Measurements from ENCODE around the gene NPFF.

Gene NPFF

DNA sequence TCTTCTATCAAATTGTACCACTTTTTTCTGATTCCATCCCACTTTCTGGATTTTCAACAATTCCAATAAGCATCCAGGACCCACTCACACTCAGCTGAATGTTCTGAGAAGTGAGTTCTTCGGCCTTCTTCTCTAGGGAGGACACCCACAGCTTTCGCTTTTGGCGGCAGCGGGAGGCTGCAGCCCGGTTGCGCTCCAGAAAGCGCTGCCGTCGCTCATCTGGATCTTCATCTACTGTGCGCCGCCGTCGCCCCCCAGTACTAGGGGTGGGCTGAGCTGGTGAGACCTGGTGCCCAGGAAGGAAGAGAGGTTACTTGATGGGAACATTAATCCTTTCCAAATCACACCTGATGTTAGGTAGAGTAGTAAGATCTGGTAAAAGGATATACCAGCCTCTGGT lies 17.2 kb upstream of the NPFF start:
- Mint-ChIP-seq H3K36me3 (peaks cover 7% of the 10 kb centered on the region), H3K4me3 (no peak overlapping the region)

DNA sequence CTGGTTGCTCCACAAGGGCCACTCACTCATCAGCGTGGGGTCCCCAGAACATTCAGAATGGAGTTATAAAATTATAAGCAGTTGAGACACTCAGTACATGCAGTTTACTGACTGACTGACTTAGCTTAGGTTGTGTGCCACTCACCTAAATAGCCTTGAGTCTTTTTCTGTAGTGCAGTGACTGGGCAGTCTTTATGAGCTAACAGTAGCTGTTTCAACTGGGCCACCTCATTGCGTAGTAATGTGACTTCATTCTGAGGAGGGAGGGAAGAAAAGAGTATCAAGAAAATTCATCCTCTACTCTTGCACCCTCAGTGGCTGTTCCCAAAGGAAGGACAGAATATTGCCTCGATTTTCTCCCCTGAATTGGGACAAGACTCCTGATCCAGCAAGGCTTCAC lies 15.8 kb upstream of the NPFF start:
- Mint-ChIP-seq H3K27me3 (no peaks in the 10 kb centered on the region), H3K4me3 (no peak overlapping the region), H3K9me3 (no peaks in the 10 kb centered on the region), H3K4me1 (no peaks in the 10 kb centered on the region), H3K27ac (no peak overlapping the region), H3K36me3 (peaks cover 7% of the 10 kb centered on the region)

More for the DNA sequence above, 17.2 kb upstream of the NPFF start:
- Mint-ChIP-seq H3K9me3 (no peaks in the 10 kb centered on the region), H3K4me1 (no peaks in the 10 kb centered on the region), H3K27me3 (no peaks in the 10 kb centered on the region), H3K27ac (no peak overlapping the region)

DNA sequence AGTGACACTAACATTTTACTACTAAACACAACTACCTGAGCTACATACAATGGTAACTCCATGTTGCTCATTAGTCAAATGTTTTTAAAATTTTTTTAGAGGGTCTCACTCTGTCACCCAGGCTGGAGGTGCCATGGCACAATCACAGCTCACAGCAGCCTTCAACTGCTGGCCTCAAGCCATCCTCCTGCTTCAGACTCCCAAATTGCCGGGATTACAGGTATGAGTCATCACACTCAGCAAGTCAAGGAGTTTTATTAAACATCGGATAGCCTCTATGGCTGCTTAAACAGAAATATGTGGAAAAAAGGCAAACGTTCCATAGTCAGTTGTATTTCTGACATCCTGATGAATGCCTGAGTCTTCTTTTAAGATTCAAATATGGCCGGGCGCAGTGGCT lies 11.1 kb upstream of the NPFF start:
- Mint-ChIP-seq H3K9me3 (no peaks in the 10 kb centered on the region), H3K4me1 (no peaks in the 10 kb centered on the region), H3K4me3 (no peak overlapping the region), H3K27ac (no peak overlapping the region), H3K36me3 (peaks cover 7% of the 10 kb centered on the region), H3K27me3 (no peaks in the 10 kb centered on the region)

DNA sequence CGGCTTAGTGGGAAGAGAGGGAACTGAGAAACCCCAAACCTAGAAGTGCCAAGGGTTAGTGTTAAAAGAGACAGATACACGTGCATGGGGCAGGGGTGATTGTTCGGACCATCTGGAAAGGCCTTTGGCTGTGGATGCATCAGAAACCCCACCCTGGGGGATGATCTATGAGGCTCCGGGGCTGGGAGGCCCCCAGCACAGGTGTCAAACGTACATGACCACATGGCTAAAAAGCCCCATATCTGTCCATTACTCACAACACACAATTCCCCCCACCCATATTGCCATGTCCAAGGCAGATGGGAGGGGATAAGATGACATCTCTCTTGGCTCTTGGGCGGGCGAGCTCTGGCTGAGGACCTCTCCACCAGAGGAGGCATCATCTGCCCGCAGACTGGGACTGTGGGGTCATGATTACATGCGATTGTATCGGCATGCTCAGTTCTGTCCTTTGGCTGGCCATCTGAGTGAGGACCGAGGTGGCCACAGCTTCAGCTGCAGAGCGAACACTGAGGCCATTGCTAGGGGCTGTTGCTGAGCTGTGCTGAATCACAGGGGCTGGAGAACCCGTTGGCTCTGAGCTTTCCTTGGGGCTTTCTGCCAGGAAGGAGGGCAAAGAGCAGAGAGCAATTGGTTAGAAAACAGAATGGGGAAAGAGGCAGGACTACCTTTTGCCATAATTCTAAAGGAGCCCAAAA lies 9.6 kb upstream of the NPFF start:
- H3K9me3 Mint-ChIP-seq, result no peaks in the 10 kb centered on the region
- H3K4me3 Mint-ChIP-seq, result no peak overlapping the region
- H3K27ac Mint-ChIP-seq, result peak overlapping the region; percentile 70
- peaks cover 8% of the 10 kb centered on the region for H3K36me3 Mint-ChIP-seq
- H3K4me1 Mint-ChIP-seq, result no peaks in the 10 kb centered on the region
- no peaks in the 10 kb centered on the region for H3K27me3 Mint-ChIP-seq

DNA sequence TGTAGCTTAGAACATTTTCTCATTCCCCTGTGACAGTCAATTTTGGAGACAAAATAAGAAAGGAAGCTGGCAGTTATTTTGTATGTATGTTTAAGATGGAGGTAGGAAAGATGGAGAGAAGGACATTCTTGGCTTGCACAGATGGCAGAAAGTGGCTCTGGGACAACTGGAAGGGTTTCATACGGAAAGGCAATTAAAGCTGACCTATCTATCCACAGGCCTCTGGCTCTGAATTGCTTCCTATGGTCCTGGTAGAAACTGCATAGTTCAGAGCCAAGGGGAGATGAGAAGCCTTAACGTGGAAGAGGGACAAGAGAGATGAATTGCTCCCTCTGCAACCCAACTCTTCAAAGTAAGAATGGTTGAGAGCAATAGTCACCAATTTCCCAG lies 8.0 kb upstream of the NPFF start:
- Mint-ChIP-seq H3K4me3 (no peak overlapping the region), H3K27ac (peak overlapping the region; percentile 55), H3K36me3 (peaks cover 6% of the 10 kb centered on the region), H3K27me3 (no peaks in the 10 kb centered on the region), H3K9me3 (no peaks in the 10 kb centered on the region), H3K4me1 (no peaks in the 10 kb centered on the region)

DNA sequence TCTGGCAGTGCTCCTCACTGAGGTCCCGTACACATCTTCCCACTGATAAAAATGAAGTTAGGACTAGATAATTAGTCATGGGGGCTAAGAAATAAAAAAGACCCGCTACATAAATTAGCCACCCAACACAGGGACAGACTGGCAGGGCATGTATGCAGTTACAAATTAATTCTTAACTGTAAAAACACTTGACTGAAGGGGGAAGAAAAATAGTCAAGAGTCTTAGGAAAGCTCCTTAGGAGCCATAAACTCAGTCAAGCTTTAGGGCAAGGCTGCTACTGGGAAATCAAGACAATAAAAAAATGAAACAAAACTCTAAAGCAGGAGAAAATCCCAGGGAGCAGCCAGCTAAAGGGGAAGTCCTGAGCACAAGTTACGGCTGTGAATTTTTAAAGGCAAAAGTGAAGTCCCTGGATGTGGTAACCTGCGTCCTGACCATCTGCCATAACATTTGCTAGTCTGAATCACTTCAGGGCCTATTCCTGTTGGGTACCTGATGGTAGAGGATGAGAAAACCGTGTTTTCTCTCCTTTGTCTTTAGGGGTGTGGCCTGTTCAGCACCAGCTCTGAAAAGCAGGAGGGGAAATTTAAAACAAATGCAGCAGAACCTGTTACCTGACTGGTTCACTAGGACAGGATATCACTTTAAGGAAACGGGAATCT lies 7.5 kb upstream of the NPFF start:
- H3K27me3 Mint-ChIP-seq, result no peaks in the 10 kb centered on the region
- H3K9me3 Mint-ChIP-seq, result no peaks in the 10 kb centered on the region
- H3K4me1 Mint-ChIP-seq, result no peaks in the 10 kb centered on the region
- H3K27ac Mint-ChIP-seq, result peak overlapping the region; percentile 55
- no peak overlapping the region for H3K4me3 Mint-ChIP-seq
- H3K36me3 Mint-ChIP-seq, result peaks cover 4% of the 10 kb centered on the region

DNA sequence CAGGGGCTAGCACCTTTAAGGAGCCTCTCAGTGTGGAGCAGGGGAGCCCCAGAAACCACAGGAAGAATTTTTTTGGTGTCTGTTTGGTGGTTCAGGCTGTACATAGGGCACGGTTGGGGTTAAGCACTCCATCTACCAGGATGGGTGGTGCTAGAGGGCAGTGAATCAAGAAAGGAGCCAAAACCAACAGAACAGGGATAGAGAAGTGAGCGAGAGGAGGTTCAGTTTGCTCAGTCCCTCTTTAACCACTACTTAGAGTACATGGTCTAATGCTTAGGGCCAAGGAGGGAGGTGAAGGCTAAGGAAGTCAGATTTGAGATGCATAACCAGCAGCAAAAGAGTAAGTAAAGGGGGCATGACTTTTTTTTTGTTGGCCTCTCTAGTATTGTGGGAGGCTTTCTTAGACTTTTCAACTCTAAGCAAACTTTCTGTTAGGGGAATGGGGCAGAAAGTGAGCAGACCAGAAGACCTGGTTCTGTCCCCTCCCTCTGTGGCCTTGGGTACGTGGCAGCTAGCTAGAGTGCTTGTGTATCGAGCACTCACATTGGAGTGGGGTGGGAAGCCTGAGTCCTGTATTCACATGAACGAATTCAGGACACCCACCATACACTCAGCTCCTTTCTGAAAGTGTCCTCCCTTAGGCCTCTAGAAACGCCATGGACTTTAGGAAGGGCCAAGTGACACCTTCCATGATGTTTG lies 6.6 kb upstream of the NPFF start:
- no peaks in the 10 kb centered on the region for H3K9me3 Mint-ChIP-seq
- H3K4me1 Mint-ChIP-seq, result peaks cover 2% of the 10 kb centered on the region
- H3K27me3 Mint-ChIP-seq, result no peaks in the 10 kb centered on the region
- H3K4me3 Mint-ChIP-seq, result no peak overlapping the region
- H3K36me3 Mint-ChIP-seq, result peaks cover 4% of the 10 kb centered on the region
- peak overlapping the region; percentile 67 for H3K27ac Mint-ChIP-seq

DNA sequence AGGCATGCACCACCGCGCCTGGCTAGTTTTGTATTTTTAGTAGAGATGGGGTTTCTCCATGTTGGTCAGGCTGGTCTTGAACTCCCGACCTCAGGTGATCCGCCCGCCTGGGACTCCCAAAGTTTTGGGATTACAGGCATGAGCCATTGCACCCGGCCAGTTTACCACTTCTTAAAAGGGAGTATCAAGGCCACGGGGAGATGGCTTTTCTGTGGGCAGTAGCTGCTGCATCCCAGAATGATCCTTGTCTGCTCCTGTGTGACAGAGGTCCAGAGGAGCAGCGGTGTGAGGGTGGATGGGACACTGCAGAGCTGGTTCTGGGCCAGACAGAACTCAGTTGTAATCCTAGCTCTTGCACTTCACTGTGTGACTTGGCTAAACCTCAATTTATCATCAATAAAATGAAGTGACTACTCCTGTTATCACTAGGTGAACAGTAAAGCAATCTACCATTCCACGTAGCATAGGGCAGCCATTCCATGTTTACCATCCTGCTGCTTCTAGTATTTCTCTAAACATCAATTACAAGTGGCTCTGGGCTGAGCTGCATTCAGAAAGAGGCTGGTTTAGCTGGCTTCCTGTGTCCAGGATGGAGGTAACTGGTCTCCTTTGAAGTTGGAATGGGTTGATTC lies 3.0 kb upstream of the NPFF start:
- Mint-ChIP-seq H3K9me3 (no peaks in the 10 kb centered on the region), H3K27me3 (no peaks in the 10 kb centered on the region), H3K36me3 (peaks cover 4% of the 10 kb centered on the region), H3K4me3 (no peak overlapping the region), H3K27ac (no peak overlapping the region), H3K4me1 (peaks cover 8% of the 10 kb centered on the region)

DNA sequence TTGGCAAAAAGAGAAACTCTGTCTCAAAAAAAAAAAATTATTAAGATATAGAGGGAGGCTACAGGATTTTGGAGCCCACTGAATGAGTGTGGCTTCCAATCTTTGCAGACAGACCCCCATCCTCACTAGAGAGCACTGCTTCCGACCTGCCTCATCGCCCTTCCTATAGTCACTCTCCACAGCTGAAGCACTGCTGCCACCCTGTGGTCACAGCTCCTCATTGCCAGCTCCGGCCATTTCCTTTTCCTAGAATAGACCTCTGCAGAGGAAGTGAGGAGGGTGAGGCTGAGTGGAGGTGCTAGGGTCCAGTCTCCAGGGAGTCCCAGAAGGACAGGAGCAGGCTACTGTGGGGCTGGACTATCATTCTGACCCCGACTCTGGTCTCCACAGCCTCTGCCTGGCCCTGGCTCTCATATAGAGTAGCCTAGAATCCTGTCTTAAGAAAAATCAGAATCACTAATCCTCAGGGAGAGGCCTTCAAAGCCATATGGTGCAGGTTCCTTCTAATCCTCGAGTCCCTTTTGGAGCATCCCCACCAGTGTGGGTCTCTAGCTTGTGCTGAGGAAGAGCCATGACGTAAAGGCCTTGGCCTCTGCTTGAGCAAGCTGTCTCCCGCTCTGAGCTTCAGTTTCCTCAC lies 1.4 kb upstream of the NPFF start:
- Mint-ChIP-seq H3K36me3 (peaks cover 2% of the 10 kb centered on the region), H3K27ac (peak overlapping the region; percentile 38), H3K9me3 (no peaks in the 10 kb centered on the region), H3K27me3 (no peaks in the 10 kb centered on the region), H3K4me3 (no peak overlapping the region), H3K4me1 (peaks cover 15% of the 10 kb centered on the region)

DNA sequence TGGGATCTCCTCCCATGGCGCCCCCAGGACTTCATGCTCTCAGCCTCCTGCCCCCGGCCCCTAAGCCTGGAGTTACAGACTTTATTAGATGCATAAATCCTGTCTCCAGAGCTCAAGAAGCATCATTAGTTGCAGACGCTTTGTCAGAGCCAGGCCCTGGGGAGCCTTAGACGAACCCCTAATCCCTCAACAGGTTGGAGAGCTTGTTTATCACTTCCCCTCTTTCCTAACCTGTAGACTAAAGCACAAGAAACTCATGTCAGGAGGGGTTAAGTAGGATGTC lies 260 bp upstream of the NPFF start:
- H3K4me1 Mint-ChIP-seq, result peaks cover 19% of the 10 kb centered on the region
- H3K36me3 Mint-ChIP-seq, result peaks cover 1% of the 10 kb centered on the region
- no peaks in the 10 kb centered on the region for H3K27me3 Mint-ChIP-seq
- H3K27ac Mint-ChIP-seq, result no peak overlapping the region
- no peaks in the 10 kb centered on the region for H3K9me3 Mint-ChIP-seq
- no peak overlapping the region for H3K4me3 Mint-ChIP-seq

DNA sequence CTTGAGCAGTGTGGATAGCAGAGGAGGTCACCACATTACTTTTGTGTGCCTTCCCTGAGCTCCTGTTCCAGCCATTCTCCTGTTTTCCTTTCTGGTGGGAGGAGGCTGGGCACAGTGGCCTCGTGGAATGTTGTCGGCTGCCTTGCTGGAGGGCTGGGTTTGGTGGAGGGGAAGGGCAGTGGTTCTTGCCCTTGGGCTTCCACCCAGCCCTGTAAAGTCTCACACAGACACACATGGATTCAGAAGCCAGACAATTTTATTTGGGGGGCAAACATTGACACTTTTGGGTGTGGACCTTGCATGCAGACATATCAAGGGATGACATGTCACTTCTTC lies 866 bp downstream of the NPFF start:
- H3K4me1 Mint-ChIP-seq, result peaks cover 27% of the 10 kb centered on the region
- no peak overlapping the region for H3K27ac Mint-ChIP-seq
- no peaks in the 10 kb centered on the region for H3K27me3 Mint-ChIP-seq
- no peaks in the 10 kb centered on the region for H3K9me3 Mint-ChIP-seq
- no peak overlapping the region for H3K4me3 Mint-ChIP-seq
- H3K36me3 Mint-ChIP-seq, result no peaks in the 10 kb centered on the region

DNA sequence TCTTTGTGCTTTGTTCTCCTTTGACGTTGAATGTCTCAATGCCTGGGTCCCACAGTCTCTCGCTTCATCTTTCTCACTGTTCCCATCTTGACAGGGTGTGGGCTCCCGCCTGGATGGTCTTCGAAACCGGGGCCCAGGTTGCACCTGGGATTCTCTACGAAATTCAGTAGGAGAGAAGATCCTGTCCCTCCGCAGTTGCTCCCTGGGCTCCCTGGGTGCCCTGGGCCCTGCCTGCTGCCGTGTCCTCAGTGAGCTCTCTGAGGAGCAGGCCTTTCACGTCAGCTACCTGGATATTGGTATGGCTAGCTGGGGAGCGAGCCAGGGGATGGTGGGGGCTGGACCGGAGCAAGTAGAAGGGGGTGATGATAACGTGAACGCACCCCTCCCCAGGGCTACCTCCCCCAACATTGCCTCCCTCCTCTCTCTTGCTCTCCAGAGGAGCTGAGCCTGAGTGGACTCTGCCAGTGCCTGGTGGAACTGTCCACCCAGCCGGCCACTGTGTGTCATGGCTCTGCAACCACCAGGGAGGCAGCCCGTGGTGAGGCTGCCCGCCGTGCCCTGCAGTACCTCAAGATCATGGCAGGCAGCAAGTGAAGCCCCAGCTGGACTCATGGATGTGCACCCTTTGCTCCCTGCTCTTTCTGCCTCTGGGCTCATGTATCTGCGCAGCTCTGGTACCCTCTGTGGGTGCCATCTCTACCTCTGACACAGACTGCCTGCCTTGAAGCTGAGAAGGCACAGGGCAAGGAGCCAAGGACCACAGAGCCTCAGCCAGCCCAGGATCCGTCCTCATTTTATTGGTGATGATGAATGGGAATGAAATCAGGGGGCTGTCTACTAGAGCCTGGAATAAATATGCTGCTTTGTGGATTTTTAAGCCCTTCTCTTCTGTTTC lies 1.5 kb downstream of the NPFF start:
- H3K9me3 Mint-ChIP-seq, result no peaks in the 10 kb centered on the region
- no peaks in the 10 kb centered on the region for H3K27me3 Mint-ChIP-seq
- H3K27ac Mint-ChIP-seq, result no peak overlapping the region
- H3K4me1 Mint-ChIP-seq, result peaks cover 27% of the 10 kb centered on the region
- H3K36me3 Mint-ChIP-seq, result no peaks in the 10 kb centered on the region
- H3K4me3 Mint-ChIP-seq, result no peak overlapping the region

DNA sequence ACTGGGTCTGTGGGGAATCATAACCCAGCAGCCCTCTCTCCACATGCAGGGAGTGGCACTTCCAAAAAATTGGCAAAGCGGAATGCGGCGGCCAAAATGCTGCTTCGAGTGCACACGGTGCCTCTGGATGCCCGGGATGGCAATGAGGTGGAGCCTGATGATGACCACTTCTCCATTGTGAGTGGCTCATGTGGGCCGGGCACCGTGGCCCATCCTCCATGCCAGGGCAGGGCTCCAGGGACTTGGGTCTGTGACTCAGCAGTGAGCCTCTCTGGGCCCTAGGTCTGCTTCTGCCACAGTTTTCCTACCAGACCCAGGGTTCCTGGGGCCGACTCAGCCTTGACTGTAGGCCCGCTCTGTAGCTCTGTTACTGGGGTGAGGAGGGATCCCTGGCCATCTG lies 2.2 kb downstream of the NPFF start:
- H3K27ac Mint-ChIP-seq, result no peak overlapping the region
- no peaks in the 10 kb centered on the region for H3K9me3 Mint-ChIP-seq
- no peaks in the 10 kb centered on the region for H3K36me3 Mint-ChIP-seq
- peaks cover 29% of the 10 kb centered on the region for H3K4me1 Mint-ChIP-seq
- H3K4me3 Mint-ChIP-seq, result peak overlapping the region; percentile 16
- H3K27me3 Mint-ChIP-seq, result no peaks in the 10 kb centered on the region

DNA sequence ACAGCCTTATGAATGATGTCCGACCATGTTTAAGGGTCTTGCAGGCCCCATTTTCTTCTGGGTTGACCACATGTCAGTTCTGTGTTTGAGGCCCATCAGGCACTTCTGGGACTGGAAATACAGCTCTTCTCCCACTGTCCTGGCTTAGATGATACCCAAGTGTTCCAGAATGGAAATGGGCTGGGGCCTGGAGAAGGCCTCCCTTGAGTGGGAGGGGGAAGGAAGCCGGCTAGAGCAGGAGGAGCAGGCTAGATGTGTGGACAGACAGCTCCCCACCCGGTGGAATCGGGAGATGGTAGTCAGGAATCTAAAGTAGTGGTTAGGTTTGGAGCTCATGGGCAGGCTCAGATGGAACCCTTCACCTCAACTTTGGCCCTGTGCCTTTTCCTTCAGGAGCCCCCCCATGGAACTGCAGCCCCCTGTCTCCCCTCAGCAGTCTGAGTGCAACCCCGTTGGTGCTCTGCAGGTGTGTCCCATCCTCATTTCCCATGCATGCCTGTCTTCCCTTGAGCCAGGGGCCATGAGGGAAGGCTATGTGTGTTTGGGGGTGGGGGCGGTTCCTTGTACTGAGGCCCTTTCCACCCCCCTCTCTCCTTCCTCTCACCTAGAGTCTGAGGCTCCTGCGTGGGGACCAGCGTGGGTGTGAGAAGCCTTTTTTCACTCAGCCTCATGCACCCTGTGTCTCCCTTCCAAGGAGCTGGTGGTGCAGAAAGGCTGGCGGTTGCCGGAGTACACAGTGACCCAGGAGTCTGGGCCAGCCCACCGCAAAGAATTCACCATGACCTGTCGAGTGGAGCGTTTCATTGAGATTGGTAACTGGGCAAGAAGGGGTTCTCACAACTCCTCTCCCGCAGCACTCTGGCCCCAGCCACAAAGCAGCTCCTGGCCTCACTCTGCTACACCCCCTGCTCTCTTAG lies 3.0 kb downstream of the NPFF start:
- no peak overlapping the region for H3K27ac Mint-ChIP-seq
- H3K9me3 Mint-ChIP-seq, result no peaks in the 10 kb centered on the region
- no peak overlapping the region for H3K4me3 Mint-ChIP-seq
- H3K4me1 Mint-ChIP-seq, result peaks cover 33% of the 10 kb centered on the region
- H3K27me3 Mint-ChIP-seq, result no peaks in the 10 kb centered on the region
- no peaks in the 10 kb centered on the region for H3K36me3 Mint-ChIP-seq

Data from activated naive CD4-positive, alpha-beta T cell treated with anti-CD3 and anti-CD28 coated beads, Interleukin-2, amount 50 U/mL, for 24 hours (primary cell).